ENCODE results near the gene ALOX15.
"Not testable (repeated sequence)": the region's sequence is repeated elsewhere in the genome, so short reads cannot be mapped to it uniquely, and the experiment has no call there.

ALOX15 gene

DNA sequence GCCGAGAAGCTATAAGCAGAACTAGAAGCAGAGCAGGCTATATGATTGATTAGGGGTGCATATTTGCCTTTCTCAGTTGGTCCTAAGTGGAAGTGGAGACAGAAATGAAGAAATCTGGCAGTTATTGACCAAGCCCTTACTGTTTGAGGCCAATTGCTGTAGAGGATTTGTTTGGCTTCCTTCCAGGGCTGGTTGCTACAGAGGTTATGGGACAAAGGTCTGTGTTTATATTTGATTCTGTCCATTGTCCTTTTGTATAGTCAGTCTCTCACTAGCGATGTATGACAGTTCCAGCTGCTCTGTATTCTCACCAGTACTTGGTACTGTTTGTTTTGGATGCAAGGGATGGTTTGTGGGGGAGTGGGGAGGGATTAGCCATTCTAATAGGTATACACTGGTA is 7.3 kb upstream of the ALOX15 start:
- DNase-seq (ENCODE audit: low read depth) = no peak

- no peak for DNase-seq (ENCODE audit: low read depth)
These were observed 4.2 kb upstream of the ALOX15 start for GRCh38 chr17:4645642-4646041.

DNA sequence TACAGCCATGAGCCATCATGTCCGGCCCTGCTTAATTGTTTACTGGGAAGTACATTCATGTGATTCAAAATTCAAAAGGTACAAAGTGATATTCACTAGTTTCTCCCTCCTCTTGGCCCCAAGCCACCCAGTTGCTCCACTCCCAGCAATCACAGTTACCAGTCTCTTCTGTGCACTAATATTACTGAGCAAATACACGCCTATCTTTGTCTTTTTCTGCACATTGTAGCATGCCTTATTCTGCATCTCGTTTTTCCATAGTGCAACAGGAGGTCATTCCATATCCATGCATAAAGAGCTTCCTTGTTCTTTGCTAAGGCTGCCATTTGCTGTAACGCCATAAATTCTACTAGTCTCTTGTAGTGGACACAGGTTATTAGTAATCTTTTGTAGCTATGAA is 2.2 kb upstream of the ALOX15 start:
- DNase-seq (ENCODE audit: low read depth) = no peak

DNA sequence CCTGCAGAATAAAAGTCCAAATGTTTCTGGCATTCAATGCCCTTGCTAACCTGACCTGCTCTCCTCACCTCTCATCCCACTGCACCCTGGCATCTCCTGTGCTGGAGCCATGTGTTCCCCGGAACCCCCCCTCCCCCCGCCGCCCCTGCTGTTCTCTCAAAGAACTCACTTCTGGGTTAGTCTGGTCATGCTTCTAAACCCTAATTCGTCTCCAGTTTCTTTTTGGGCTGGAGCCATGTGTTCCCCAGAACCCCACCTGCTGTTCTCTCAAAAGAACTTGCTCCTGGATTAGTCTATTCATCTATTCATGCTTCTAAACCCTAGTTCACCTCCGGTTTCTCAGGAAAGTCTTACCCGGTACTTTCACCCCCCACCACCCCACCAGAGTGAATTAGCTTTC is 808 bp upstream of the ALOX15 start:
- DNase-seq (ENCODE audit: low read depth) = no peak

GRCh38 chr17:4640569-4641188 is 799 bp downstream of the ALOX15 start:
- not testable (repeated sequence) for DNase-seq (ENCODE audit: low read depth)

DNA sequence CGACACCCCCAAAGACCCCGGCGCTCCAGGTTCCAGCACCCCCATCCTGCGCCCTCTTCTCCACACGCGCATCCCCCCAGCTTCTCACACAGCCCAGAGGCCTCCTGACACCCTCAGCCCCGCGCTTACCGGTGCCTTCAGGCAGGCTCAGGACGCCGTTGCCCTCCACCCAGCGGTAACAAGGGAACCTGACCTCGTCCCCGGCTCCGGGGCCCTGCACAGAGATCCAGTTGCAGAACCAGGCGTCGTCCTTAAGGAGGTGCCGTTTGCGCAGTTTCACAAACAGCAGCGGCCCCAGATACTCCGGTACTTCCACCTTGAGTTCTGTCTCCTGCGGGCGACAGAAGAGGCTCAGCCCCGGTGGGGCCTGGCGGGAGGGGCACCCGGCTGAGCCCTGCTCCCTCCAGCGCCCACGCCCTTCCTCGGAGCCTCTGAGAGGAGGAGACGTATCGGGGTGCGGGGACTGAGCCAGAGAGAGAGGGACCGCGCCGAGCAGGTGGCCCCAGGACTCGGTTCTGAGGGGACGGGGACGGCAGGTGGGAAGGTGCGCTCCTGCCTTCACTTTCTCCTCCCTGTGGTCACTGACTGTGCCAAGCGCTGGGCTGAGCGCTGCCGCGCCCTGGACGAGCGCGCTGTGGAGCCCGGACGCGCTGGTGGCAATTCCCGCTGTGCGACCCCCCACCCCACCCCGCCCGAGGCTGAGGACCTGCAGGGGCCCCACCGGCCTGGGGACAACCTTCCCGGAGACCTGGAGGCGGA is 2.0 kb downstream of the ALOX15 start:
- not testable (repeated sequence) for DNase-seq (ENCODE audit: low read depth)

GRCh38 chr17:4638766-4639165 is 2.7 kb downstream of the ALOX15 start:
- not testable (repeated sequence) for DNase-seq (ENCODE audit: low read depth)

- no peak for DNase-seq (ENCODE audit: low read depth)
These were observed 4.9 kb downstream of the ALOX15 start for GRCh38 chr17:4636474-4637100.

DNA sequence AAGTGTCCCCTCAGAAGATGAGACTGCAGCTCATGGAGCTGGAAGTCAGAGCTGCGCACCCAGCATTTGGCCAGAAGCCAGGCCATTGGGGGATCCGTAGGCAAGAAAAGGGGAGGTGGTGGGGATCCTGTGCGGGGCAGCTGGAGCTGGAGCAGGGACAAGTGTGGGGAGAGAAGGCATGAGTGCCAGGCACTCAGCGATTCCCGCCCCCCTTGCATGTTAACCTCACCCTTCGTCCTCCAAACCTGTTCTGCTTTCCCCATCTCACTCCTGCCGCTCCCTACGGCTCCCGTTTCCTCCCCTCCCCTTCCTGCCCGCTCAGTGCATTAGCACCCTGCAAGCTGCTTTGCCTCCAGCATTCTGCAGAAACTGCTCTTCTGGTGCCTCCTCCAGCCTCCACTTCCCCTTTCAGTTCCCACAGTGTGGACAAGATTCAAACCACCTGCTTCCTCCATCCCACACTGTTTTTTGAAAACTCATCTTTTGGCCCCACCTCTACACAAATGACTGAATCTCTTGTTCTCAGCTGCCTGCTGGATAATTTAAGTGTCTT is 5.6 kb downstream of the ALOX15 start:
- DNase-seq (ENCODE audit: low read depth) = no peak

DNA sequence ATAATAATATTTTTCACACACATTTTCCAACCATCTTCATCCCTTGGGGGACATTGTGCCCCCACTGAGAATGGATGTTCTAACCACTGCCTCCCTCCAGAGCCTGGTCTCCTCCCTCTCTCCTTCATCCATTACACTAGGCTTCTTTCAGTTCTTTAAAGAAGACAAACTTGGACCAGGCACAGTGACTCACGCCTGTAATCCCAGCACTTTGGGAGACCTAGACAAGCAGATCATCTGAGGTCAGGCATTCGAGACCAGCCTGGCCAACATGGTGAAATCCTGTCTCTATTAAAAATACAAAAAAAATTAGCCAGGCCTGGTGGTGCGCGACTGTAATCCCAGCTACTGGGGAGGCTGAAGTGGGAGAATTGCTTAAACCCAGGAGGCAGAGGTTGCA is 6.5 kb downstream of the ALOX15 start:
- DNase-seq (ENCODE audit: low read depth) = no peak

- no peak for DNase-seq (ENCODE audit: low read depth)
These were observed 7.8 kb downstream of the ALOX15 start for GRCh38 chr17:4633643-4634042.

DNA sequence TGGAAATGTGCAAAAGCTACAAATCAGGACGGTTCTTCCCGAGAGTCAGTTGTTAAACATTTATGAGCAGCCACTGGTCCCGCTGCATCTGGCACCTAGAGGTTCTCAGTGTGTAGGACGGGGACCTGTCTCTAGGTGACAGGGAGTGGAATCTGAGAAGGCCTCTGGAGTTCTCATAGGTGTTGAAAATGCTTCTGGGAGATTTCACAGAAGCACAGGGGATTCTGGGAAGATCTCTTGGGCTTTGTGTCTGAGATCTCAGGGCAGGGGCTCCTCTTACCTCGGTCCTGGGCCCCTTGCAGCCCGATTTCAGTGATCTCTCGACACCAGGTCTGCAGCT is 8.9 kb downstream of the ALOX15 start:
- DNase-seq (ENCODE audit: low read depth) = no peak

- DNase-seq (ENCODE audit: low read depth) = no peak
These were observed 9.5 kb downstream of the ALOX15 start for GRCh38 chr17:4631836-4632580.

DNA sequence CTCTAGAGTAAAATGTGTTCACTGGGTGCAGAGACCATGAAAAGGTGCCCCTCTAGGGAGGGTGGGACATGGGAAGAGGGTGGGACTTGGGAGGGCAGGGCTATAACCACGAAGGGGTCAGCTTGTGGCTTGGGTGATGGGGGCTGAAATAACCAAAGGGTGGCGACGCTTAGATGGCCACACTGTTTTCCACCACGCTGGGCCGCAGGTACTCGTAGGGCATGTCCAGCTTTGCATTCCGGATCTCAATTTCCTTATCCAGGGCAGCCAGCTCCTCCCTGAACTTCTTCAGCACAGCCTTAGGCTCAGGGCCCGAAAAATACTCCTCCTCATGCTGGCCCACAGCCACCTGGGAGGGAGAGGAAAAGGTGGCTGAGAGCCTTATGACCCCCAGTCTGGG is 10.0 kb downstream of the ALOX15 start:
- DNase-seq (ENCODE audit: low read depth) = no peak

- DNase-seq (ENCODE audit: low read depth) = no peak
These were observed 14.7 kb downstream of the ALOX15 start for GRCh38 chr17:4626734-4627256.

DNA sequence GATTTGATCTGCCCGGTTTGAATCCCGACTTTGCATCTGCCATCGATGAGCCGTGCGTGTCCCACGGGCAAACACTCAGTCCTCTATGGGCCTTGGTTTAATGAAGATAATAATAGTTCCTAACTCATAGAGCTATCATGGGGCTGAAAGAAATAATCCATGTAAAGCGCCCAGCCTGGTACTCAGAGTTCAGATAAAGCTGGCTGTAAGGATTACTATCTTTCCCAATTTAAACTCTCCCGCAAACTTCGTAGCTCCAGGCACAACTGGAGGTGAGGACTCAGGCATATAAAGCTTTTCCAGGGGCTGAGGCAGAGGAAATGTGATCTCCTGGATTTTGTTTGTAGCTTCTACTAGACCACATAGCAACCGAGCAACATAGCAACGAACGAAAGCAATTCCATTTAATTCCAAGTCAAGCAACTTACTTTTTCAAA is 16.3 kb downstream of the ALOX15 start:
- no peak for DNase-seq (ENCODE audit: low read depth)

DNA sequence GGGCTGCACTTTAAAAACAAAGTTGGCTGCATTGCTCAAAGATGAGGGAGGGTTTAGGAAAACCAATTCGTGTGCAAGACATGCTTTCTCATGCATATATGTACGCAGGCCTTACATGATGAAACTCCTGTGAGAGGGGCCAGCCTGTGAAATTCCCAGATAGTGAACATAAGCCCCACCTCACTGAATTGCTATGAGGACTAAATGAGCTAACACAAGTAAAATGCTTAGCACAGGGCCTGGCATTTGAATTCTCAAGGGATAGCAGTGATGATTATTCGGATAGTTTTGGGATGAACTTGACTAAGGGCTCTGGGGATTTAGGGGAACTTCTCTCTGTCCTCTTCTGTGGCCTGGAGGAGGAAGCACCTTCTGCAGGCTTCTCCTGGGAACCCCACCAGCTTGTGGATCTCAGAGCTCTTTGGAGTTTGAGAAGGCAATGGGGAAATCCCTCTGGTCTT is 17.0 kb downstream of the ALOX15 start:
- not testable (repeated sequence) for DNase-seq (ENCODE audit: low read depth)

DNA sequence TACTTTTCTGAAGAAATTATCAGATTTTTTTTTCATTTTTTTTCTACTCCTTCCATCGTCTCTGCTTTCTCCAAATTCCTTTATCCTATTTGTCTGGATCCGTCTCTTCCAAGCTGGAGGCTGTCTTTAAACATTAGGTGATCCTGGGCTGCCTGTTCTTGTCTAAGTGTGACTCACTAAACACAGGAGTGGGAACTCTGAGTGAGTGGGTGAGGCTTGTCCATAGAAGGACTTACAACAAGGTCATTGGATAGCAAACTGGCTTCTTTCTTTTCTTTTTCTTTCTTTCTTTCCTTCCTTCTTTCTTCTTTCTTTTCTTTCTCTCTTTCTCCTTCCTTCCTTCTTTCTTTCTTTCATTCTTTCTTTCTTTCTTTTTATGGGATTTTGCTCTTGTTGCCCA is 18.2 kb downstream of the ALOX15 start:
- no peak for DNase-seq (ENCODE audit: low read depth)

GRCh38 chr17:4622375-4622774 is 19.1 kb downstream of the ALOX15 start:
- DNase-seq (ENCODE audit: low read depth) = no peak

GRCh38 chr17:4620531-4621101 is 20.9 kb downstream of the ALOX15 start:
- no peak for DNase-seq (ENCODE audit: low read depth)

DNA sequence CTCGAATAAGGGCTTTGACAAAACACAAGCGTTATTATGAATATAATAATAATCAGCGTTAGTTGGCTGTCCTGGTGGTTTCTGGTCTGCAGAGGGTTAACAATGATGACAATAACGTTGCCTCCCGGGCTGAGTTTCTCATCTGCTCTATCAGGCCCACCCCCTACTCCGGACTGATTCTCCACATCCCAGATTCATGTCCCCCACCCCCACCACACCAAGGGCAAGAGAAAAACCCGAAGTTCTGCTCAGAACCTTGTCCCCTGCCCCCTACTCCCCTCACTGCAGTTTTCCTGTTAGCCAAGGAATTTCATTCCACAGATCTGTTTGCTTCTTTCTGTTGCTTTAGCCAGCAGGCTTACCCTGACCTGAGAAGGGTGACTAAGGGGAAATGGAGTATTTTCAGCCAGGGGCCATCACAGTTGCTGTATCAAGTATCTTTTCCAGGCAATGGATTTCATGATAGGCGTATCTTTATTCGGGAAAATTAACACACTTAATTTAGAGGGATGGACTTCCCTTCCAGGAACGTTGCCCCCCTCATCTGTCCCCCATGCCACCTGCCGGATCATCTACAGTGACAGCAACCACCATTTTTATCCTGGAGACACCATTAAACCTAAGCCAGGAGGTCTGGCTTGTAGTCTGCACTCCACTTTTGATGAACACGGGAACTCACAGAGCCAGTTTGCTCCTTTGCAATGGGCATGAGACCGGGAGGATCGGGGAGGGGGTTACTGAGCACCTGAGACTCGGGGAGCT is 23.7 kb downstream of the ALOX15 start:
- DNase-seq (ENCODE audit: low read depth) = no peak
